NCI-H2196 treated with DMSO at 0.1 percent for 48 hours (cell line): ENCODE measurements around the gene SLC6A9.
A peak's percentile ranks its signal among the peaks of the same experiment; 100 is the strongest.

Source experiments
- DNase-seq: peaks from one replicate; lab custom pipeline; 2025; ENCODE audit not compliant: unreplicated experiment; lab: John Stamatoyannopoulos, UW

The SLC6A9 gene

GRCh38 chr1:43971336-43971980 is 59.8 kb downstream of the SLC6A9 start:
- no peak for DNase-seq

DNA sequence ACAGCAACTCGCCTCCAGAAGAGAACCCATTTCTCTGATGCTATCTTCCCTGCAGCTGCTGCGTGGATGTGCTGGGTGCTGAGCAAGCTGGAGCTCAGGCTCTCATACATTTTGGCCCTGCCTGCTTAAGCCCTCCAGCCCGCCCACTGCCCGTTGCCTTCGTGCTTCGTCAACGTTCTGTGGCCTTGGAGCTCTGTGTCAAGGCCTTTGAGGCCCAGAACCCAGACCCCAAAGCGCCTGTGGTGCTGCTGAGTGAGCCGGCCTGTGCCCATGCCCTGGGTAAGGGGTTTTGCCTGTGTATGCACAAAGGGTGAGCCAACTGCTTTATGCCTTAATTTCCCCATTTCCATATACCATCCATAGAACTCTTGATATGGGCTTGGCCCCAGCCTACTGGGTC is 60.4 kb downstream of the SLC6A9 start:
- DNase-seq = no peak

GRCh38 chr1:43970502-43970901 is 60.8 kb downstream of the SLC6A9 start:
- DNase-seq = no peak

DNA sequence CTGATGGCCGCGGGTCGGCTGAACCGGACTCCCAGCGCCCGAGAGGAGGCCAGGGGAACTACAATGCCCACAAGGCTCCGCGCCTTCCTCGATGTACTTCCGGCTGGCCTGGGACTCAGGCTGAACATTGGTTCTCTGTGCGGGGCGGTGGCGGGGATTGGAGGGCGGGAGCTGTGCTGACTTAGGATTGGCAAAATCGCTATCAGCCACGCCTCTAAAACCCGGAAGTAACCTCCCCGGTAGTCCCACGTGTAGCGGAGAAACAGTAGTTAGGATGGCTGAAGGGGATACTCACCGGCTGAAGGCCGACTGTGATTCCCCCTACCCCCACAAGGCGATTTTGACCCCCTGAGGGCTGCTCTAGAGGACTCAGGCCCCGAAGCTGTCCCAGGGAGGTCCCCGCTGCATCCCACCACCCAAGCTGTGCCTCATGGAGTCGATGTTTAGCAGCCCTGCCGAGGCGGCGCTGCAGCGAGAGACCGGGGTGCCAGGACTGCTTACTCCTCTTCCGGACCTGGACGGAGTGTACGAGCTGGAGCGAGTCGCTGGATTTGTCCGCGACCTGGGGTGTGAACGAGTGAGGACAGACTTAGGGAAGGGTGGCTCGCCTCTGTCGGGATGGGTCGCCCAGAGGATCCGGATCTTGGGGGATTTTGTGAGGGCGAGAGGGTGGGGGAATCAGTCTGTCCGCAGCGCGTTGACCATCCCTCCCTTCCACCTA is 61.4 kb downstream of the SLC6A9 start, which contains the start of gene DPH2:
Gene DPH2 (plus strand): TSS at position 265 of the 721 bp plus-strand sequence. CDS start 166 bp downstream, at position 431.
- DNase-seq = peak; percentile 93

GRCh38 chr1:43969416-43969745 is 61.9 kb downstream of the SLC6A9 start:
- no peak for DNase-seq

- no peak for DNase-seq
Measured at GRCh38 chr1:43968348-43968948, 62.8 kb downstream of the SLC6A9 start.

GRCh38 chr1:43965316-43965715 is 65.9 kb downstream of the SLC6A9 start:
- no peak for DNase-seq

- no peak for DNase-seq
Measured at GRCh38 chr1:43963890-43964289, 67.4 kb downstream of the SLC6A9 start.

- DNase-seq = no peak
Measured at GRCh38 chr1:43963006-43963405, 68.3 kb downstream of the SLC6A9 start.

GRCh38 chr1:43962324-43962723 is 68.9 kb downstream of the SLC6A9 start:
- no peak for DNase-seq

GRCh38 chr1:43961692-43962091 is 69.6 kb downstream of the SLC6A9 start:
- DNase-seq = no peak

GRCh38 chr1:43960798-43961197 is 70.5 kb downstream of the SLC6A9 start:
- no peak for DNase-seq

DNA sequence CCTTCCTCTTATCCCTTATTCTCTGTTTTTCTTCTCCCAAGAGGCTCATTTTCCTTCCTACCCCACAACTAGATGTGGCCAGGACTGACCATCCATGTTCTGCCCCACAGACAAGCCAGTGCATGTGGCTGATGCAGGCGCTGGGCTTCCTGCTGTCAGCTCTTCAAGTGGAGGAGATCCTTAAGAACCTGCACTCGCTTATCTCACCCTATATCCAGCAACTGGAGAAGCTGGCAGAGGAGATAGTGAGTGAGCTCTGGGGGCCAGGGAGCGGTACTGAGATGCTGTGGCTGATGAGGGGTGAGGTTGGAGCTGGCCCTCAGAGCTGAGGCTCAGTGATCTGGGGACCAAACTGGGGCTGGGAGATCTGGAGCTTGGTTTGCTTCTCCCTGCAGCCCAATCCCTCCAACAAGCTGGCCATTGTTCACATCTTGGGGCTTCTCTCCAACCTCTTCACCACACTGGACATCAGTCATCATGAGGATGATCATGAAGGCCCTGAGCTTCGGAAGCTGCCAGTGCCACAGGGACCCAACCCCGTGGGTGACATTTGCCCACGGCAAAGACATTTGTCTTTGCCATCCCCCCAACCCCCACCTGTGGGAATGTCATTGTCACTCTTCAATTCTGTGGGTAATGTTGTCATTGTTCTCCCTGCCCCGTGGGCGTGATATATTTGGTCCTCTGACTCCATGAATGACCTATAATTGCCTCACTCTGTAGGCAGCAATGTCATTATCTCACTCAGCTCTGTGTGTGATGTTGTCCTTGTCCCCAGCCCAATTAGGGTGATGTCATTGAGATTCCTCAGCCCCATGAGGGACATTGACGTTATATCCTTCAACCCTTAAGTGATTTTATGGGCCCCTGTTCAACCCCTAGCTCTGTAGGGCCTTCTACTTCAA is 72.7 kb downstream of the SLC6A9 start:
- DNase-seq = no peak

GRCh38 chr1:43957407-43958040 is 73.7 kb downstream of the SLC6A9 start:
- DNase-seq = no peak

DNA sequence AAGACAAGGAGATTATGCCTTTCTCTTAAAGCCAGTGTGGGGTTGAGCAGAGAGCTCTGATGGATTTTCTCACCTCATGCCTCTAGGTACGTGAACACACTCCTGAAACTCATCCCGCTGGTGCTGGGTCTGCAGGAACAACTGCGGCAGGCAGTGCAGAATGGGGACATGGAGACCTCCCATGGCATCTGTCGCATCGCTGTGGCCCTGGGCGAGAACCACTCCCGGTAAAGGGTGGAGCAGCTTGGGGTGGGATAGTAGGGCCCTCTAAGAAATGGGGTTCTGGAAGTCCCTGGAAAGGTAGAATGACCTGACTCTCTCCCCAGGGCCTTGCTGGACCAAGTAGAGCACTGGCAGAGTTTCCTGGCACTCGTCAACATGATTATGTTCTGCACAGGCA is 75.0 kb downstream of the SLC6A9 start:
- no peak for DNase-seq

DNA sequence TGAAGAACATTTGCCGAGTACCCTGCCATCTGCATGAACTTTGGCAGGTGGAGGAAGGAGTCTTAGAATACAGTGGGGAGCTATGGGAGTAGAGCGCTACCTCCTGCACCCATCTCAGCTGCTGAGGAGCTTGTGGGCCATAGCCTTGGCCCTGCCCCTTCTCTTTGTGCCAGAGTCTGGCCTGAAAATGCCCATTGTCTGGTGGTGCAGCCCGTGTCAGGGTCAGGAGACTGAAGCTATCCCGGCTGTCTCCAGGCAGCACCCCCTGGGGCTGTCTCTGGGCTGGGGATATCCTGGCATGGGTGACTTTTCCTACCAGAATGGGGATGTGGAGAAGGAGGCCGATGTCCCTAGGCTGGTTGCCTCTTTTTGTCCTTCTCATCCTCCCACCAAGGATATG is 77.2 kb downstream of the SLC6A9 start:
- no peak for DNase-seq

- no peak for DNase-seq
Measured at GRCh38 chr1:43953361-43953760, 77.9 kb downstream of the SLC6A9 start.

GRCh38 chr1:43952731-43953346 is 78.4 kb downstream of the SLC6A9 start:
- DNase-seq = peak; percentile 77

- no peak for DNase-seq
Measured at GRCh38 chr1:43951021-43951985, 80.0 kb downstream of the SLC6A9 start.
